ENCODE results near the gene PSMD1.

PSMD1 gene

DNA sequence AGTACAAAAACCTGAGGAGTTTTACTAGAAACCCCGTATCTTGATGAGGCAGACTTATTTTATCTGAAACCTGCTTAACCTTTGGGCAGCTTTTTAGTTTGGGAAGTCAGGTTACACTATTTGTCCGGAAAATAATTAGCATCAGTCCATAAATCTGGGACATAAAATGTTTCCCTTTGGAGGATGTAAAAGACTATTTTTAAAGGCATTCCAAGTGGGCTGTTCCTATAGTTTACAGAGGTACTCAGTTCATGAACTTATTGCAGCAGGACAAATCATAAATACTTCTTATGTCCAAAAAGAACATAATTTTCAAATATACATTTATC, 61.9 kb downstream of the PSMD1 start:
- Histone ChIP-seq H3K4me3 (ENCODE audit: low read depth, low read length) (no peak overlapping the region), H3K9me3 (no peaks in the 10 kb centered on the region), H3K27me3 (no peaks in the 10 kb centered on the region), H3K4me1 (no peaks in the 10 kb centered on the region), H3K36me3 (peaks cover 3% of the 10 kb centered on the region)
- DNase-seq: no peak
- TF ChIP-seq, protein P1, sequence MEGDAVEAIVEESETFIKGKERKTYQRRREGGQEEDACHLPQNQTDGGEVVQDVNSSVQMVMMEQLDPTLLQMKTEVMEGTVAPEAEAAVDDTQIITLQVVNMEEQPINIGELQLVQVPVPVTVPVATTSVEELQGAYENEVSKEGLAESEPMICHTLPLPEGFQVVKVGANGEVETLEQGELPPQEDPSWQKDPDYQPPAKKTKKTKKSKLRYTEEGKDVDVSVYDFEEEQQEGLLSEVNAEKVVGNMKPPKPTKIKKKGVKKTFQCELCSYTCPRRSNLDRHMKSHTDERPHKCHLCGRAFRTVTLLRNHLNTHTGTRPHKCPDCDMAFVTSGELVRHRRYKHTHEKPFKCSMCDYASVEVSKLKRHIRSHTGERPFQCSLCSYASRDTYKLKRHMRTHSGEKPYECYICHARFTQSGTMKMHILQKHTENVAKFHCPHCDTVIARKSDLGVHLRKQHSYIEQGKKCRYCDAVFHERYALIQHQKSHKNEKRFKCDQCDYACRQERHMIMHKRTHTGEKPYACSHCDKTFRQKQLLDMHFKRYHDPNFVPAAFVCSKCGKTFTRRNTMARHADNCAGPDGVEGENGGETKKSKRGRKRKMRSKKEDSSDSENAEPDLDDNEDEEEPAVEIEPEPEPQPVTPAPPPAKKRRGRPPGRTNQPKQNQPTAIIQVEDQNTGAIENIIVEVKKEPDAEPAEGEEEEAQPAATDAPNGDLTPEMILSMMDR (IDR thresholded peaks at IDR 0.05; ENCODE audit: low read depth, low read length): no peak

DNA sequence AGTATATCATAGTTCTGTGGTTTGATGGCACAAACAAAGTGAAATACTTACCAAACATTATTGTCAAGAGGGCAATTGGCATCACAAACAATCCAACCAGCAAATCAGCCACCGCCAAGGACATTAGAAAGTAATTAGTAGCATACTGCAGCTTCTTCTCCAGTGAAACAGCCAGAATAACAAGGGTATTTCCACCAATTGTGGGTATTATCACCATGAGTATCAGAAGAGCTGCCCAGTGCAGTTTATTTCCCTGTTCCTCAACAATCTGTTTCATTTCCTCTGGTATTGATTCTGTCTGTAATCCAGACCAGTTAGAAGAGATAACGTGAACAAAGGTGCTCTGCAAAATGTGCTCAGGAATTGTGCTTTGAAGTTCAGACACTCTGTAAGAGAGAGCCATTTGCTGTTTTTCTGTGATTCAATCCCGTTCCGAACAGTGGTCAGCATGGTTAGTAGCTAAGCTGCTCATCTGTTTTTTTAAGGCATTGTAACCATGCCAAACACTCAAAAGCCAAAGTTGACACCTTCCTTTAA, 66.8 kb downstream of the PSMD1 start:
- Histone ChIP-seq H3K36me3 (no peaks in the 10 kb centered on the region), H3K27me3 (no peaks in the 10 kb centered on the region), H3K9me3 (no peaks in the 10 kb centered on the region), H3K4me3 (ENCODE audit: low read depth, low read length) (peak overlapping the region; percentile 51), H3K4me1 (no peaks in the 10 kb centered on the region; the same call in 1 of the 2 replicates)
- peak; percentile 25 for DNase-seq
- TF ChIP-seq, protein P1 (IDR thresholded peaks at IDR 0.05; ENCODE audit: low read depth, low read length): no peak

DNA sequence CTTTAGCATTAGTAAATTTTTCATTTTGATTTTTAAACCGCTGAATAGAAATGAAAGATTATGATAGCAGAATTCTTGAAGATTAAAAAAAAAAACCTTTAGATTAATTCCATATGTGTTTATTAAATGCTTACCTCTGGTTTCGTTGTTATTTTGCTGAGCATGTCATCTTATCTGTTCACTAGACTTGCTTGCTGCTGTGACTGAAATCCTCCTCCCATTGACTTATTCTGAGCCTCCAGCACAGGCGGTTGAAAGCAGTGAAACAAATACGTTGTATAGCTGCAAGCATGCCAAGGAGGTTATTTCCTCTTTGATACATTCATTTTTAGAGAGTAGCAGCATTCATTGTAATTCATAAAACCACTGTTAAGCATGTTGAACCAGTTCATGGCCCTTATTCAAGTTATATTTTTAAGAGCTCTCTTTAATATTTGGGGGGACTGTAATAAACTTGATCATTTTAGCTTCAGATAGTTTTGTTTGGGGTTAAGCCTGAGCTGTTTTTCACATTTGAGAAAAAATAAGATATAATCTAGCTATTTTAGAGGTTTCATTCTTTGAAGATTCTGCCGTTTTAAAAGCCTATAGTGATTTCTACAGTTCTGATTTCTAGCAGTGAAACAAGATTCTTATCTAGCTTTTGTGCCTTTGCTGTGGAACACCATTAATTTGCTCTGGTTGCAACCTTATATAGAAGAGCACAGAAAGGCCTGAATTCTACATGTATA, 68.3 kb downstream of the PSMD1 start, which contains the start of gene HTR2B:
Gene HTR2B (minus strand): TSS at position 205 of the 731 bp plus-strand sequence. CDS start 1,278 bp downstream, outside the sequence.
- DNase-seq: peak; percentile 38
- peak within 1 kb of the TSS; percentile 51 for H3K4me3 ChIP-seq (ENCODE audit: low read depth, low read length)
- H3K4me1 ChIP-seq: no peaks in the 10 kb centered on the region; the same call in 1 of the 2 replicates

DNA sequence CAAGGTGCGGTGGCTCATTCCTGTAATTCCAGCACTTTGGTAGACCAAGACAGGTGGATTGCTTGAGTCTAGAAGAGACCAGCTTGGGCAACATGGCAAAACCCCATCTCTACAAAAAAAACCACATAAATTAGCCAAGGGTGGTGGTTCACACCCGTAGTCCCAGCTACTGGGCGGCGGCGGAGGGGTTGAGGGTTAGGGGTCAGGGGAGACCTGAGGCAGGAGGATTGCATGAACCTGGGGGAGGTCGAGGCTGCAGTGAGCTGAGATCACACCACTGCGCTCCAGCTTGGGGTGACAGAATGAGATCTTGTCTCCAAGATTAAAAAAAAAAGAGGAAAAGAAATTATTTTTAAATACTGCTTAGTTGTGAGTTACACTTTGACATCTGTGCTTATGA, 69.5 kb downstream of the PSMD1 start:
- TF ChIP-seq, protein P1 (IDR thresholded peaks at IDR 0.05; ENCODE audit: low read depth, low read length): no peak
- DNase-seq: no peak
- Histone ChIP-seq H3K9me3 (no peaks in the 10 kb centered on the region), H3K4me3 (ENCODE audit: low read depth, low read length) (no peak overlapping the region), H3K36me3 (no peaks in the 10 kb centered on the region), H3K4me1 (no peaks in the 10 kb centered on the region; the same call in 1 of the 2 replicates), H3K27me3 (no peaks in the 10 kb centered on the region)

More for the DNA sequence above, 68.3 kb downstream of the PSMD1 start, which contains the start of gene HTR2B:
- H3K36me3 ChIP-seq: no peaks in the 10 kb centered on the region
- no peaks in the 10 kb centered on the region for H3K9me3 ChIP-seq
- TF ChIP-seq, protein P1 (IDR thresholded peaks at IDR 0.05; ENCODE audit: low read depth, low read length): no peak
- H3K27me3 ChIP-seq: no peaks in the 10 kb centered on the region

DNA sequence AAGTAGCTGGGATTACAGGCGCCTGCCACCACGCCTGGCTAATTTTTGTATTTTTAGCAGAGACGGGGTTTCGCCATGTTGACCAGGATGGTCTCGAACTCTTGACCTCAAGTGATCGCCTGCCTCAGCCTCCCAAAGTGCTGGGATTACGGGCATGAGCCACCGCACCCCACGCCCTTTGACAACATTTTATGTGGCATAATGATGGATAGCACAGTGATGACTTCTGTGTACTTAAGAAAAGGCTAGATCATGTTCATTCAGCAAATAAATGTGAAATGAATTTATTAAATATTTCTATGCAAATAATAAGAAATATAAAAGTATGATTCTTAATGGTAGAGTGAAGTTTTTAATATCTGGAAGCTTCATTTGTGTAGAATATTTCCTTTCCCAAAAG, 70.8 kb downstream of the PSMD1 start:
- no peaks in the 10 kb centered on the region for H3K9me3 ChIP-seq
- DNase-seq: no peak
- H3K4me1 ChIP-seq: no peaks in the 10 kb centered on the region; the same call in 1 of the 2 replicates
- no peaks in the 10 kb centered on the region for H3K27me3 ChIP-seq
- no peak overlapping the region for H3K4me3 ChIP-seq (ENCODE audit: low read depth, low read length)
- no peaks in the 10 kb centered on the region for H3K36me3 ChIP-seq
- TF ChIP-seq, protein P1 (IDR thresholded peaks at IDR 0.05; ENCODE audit: low read depth, low read length): no peak

DNA sequence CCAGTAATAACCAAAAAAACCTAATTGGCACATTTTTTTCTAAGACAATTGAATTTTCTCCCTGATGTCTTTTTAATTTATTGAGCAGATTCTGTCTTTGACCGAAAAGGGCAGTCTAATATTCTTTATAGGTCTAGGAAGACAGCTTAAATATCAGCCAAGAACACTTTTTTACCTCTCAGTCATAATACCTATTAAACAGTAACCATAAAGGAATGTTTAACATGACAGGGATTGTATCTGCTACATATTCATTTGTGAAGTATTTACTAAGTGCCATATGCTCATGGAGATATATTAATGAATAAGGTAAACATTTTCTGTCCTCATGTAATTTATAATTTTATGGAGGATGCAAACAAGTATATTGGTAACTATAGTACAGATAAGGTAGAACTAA, 71.3 kb downstream of the PSMD1 start:
- no peak for DNase-seq
- Histone ChIP-seq H3K36me3 (no peaks in the 10 kb centered on the region), H3K9me3 (no peaks in the 10 kb centered on the region), H3K4me3 (ENCODE audit: low read depth, low read length) (no peak overlapping the region), H3K27me3 (no peaks in the 10 kb centered on the region), H3K4me1 (no peaks in the 10 kb centered on the region; the same call in 1 of the 2 replicates)
- TF ChIP-seq, protein P1 (IDR thresholded peaks at IDR 0.05; ENCODE audit: low read depth, low read length): no peak
